WTC11 (cell line): ENCODE measurements around the gene MRPL46. TPM values are rescaled to one million over a fixed set of nuclear protein-coding genes. Genes with fewer than 3 reads are reported as not detected.

Experiments used
- ATAC-seq: fragments of 200-7000 bp; cut with Tn5 transposase; 2 replicates; pipeline ENCODE4 v1.10.0; 2021; ENCODE audit warnings: mild to moderate bottlenecking, moderate library complexity
- CTCF ChIA-PET: fragments of 300-600 bp; sonication (Branson Sonifier 250); formaldehyde crosslinking; loops from one replicate; lab custom pipeline; 2021; ENCODE audit warnings: antibody characterized with exemption; lab: Charles Lee
- POLR2A ChIA-PET: fragments of 350-600 bp; sonication (Branson Sonifier 250); formaldehyde crosslinking; loops from one replicate; lab custom pipeline; 2021; ENCODE audit warnings: antibody characterized with exemption; lab: Charles Lee
- DNase-seq: peaks from one replicate; pipeline ENCODE4 v3.0.0; 2021; ENCODE audit warnings: low spot score
- H3K27ac Mint-ChIP-seq: 2 replicates; pipeline ENCODE4 v1.8.0; 2021; ENCODE audit warnings: mixed read lengths
- H3K27me3 Mint-ChIP-seq: 2 replicates; pipeline ENCODE4 v1.8.0; 2021; ENCODE audit warnings: low read depth, mild to moderate bottlenecking, moderate library complexity, mixed read lengths
- H3K36me3 Mint-ChIP-seq: 2 replicates; pipeline ENCODE4 v1.8.0; 2021; ENCODE audit warnings: mixed read lengths
- H3K4me1 Mint-ChIP-seq: 2 replicates; pipeline ENCODE4 v1.8.0; 2022; ENCODE audit warnings: mixed read lengths
- H3K4me3 Mint-ChIP-seq: 2 replicates; pipeline ENCODE4 v1.8.0; 2021; ENCODE audit warnings: mild to moderate bottlenecking, moderate library complexity, mixed read lengths
- H3K9me3 Mint-ChIP-seq: 2 replicates; pipeline ENCODE4 v1.8.0; 2021; ENCODE audit warnings: mixed read lengths
- FOXJ3 ChIP-seq: sonication (generic); formaldehyde crosslinking; IDR thresholded peaks from 2 replicates; pipeline ENCODE4 v1.9.0; 2021; ENCODE audit warnings: missing genetic modification reagents, mild to moderate bottlenecking, borderline replicate concordance
- FOXK1 ChIP-seq: sonication (generic); formaldehyde crosslinking; IDR thresholded peaks from 2 replicates; pipeline ENCODE4 v1.8.0; 2022; ENCODE audit warnings: mild to moderate bottlenecking, moderate library complexity, missing genetic modification reagents
- FOXP1 ChIP-seq: sonication (generic); formaldehyde crosslinking; IDR thresholded peaks from 2 replicates; pipeline ENCODE4 v1.8.0; 2022; ENCODE audit warnings: missing genetic modification reagents, mild to moderate bottlenecking, moderate library complexity, borderline replicate concordance
- KAT7 ChIP-seq: sonication (generic); formaldehyde crosslinking; IDR thresholded peaks from 2 replicates; pipeline ENCODE4 v1.8.1; 2023; ENCODE audit warnings: missing genetic modification reagents, mild to moderate bottlenecking, borderline replicate concordance
- SOX15 ChIP-seq: fragments of 250-450 bp; sonication (Bioruptor Pico); IDR thresholded peaks from 2 replicates; pipeline ENCODE4 v1.9.0; 2021; ENCODE audit warnings: mild to moderate bottlenecking
- ZNF423 ChIP-seq: fragments of 250-450 bp; sonication (Bioruptor Pico); IDR thresholded peaks from 2 replicates; pipeline ENCODE4 v2.1.2; 2022; ENCODE audit warnings: mild to moderate bottlenecking, moderate library complexity
- total RNA-seq: library from RNA; stranded (reverse); gene quantifications from 3 replicates; pipeline ENCODE4 v1.2.3, GENCODE V29; 2021
- TF ChIP-seq, protein P1 (sequence below): sonication (generic); formaldehyde crosslinking; IDR thresholded peaks from 2 replicates; pipeline ENCODE4 v1.8.1; 2023; ENCODE audit warnings: mild to moderate bottlenecking, missing genetic modification reagents, borderline replicate concordance
- TF ChIP-seq, protein P2 (sequence below): sonication (generic); formaldehyde crosslinking; conservative IDR thresholded peaks from 2 replicates; pipeline ENCODE4 v1.8.1; 2023; ENCODE audit warnings: mild to moderate bottlenecking, low read depth, missing genetic modification reagents, moderate library complexity
- TF ChIP-seq, protein P3 (sequence below): sonication (generic); formaldehyde crosslinking; IDR thresholded peaks from 2 replicates; pipeline ENCODE4 v1.8.0; 2022; ENCODE audit warnings: missing genetic modification reagents
- TF ChIP-seq, protein P4 (sequence below): sonication (generic); formaldehyde crosslinking; IDR thresholded peaks from 2 replicates; pipeline ENCODE4 v1.8.0; 2023; ENCODE audit warnings: missing genetic modification reagents

Gene MRPL46
- total RNA-seq, 1 experiment from 2014 or later = 26.8 TPM

DNA sequence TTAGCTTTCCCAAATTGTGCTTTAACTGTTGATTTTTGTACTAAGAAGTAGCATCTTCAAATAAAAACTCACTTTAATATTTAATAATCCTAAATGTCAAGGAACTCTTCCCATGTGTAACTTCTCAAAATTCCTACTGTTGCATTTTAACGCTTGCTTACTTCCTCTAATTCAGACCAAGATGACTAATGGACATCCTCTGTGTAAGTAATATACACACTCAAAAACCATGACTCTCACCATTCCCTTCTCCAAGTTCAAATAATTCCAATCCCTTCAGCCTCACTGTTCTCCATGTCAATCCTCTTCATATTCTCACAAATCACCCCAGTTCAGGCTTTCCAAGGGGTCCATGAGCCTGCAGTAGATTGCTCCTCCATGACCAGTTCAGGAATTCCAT, 13.0 kb downstream of the MRPL46 start:
- ChIA-PET POLR2A (interaction anchor here (0.6 kb wide), 1 partner anchor 82 kb away, joined by 6 read pairs; no protein-coding TSS in a partner anchor), CTCF (interaction anchor here (0.9 to 4.3 kb wide), 15 partner anchors 13 to 236 kb away, joined by 3 to 21 read pairs (median 4); partner anchors contain the start of genes MRPL46, MRPS11 and NTRK3)
- DNase-seq (no peak), ATAC-seq (no peak)
- Mint-ChIP-seq H3K4me3 (no peak overlapping the region), H3K4me1 (peaks cover 7% of the 10 kb centered on the region), H3K27ac (no peak overlapping the region)
- TF ChIP-seq FOXP1 (CRISPR knock-in tag) = no peak
- TF ChIP-seq, all 79 proteins: peak for 0
- H3K36me3 Mint-ChIP-seq = peaks cover under 1% of the 10 kb centered on the region; the same call in 1 of the 2 replicates
- peaks cover 9% of the 10 kb centered on the region for H3K27me3 Mint-ChIP-seq
- H3K9me3 Mint-ChIP-seq = no peaks in the 10 kb centered on the region

DNA sequence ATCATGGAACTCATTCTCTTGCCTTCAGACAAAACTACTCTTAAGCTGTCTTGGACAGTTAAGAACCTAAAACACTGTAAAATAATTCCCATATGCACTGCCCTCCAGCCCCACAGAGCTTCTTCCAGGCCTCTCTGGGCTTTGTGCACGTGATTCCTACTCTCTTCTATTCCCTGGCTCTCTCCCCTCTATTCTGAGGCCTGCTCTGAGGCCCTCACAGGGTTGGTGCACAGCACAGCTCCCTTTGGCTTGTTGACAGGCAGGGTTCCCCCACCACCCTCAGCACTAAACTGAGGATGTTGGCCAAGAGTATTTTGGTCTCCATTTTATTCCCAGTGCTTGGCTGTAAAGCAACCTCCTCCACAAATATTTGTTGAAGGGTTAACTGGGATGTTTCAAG, 13.5 kb downstream of the MRPL46 start:
- DNase-seq (no peak), ATAC-seq (no peak)
- H3K27me3 Mint-ChIP-seq = peaks cover 9% of the 10 kb centered on the region
- ChIA-PET POLR2A (no interaction called here), CTCF (interaction anchor here (4.3 kb wide), 1 partner anchor 122 kb away, joined by 21 read pairs; no protein-coding TSS in a partner anchor)
- TF ChIP-seq KAT7 (CRISPR knock-in tag) (no peak), FOXJ3 (CRISPR knock-in tag) (no peak), ZNF423 (CRISPR knock-in tag) (no peak), FOXK1 (CRISPR knock-in tag) (no peak), SOX15 (no peak)
- TF ChIP-seq, protein P1, sequence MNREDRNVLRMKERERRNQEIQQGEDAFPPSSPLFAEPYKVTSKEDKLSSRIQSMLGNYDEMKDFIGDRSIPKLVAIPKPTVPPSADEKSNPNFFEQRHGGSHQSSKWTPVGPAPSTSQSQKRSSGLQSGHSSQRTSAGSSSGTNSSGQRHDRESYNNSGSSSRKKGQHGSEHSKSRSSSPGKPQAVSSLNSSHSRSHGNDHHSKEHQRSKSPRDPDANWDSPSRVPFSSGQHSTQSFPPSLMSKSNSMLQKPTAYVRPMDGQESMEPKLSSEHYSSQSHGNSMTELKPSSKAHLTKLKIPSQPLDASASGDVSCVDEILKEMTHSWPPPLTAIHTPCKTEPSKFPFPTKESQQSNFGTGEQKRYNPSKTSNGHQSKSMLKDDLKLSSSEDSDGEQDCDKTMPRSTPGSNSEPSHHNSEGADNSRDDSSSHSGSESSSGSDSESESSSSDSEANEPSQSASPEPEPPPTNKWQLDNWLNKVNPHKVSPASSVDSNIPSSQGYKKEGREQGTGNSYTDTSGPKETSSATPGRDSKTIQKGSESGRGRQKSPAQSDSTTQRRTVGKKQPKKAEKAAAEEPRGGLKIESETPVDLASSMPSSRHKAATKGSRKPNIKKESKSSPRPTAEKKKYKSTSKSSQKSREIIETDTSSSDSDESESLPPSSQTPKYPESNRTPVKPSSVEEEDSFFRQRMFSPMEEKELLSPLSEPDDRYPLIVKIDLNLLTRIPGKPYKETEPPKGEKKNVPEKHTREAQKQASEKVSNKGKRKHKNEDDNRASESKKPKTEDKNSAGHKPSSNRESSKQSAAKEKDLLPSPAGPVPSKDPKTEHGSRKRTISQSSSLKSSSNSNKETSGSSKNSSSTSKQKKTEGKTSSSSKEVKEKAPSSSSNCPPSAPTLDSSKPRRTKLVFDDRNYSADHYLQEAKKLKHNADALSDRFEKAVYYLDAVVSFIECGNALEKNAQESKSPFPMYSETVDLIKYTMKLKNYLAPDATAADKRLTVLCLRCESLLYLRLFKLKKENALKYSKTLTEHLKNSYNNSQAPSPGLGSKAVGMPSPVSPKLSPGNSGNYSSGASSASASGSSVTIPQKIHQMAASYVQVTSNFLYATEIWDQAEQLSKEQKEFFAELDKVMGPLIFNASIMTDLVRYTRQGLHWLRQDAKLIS (CRISPR knock-in tag) = no peak
- TF ChIP-seq, protein P2, sequence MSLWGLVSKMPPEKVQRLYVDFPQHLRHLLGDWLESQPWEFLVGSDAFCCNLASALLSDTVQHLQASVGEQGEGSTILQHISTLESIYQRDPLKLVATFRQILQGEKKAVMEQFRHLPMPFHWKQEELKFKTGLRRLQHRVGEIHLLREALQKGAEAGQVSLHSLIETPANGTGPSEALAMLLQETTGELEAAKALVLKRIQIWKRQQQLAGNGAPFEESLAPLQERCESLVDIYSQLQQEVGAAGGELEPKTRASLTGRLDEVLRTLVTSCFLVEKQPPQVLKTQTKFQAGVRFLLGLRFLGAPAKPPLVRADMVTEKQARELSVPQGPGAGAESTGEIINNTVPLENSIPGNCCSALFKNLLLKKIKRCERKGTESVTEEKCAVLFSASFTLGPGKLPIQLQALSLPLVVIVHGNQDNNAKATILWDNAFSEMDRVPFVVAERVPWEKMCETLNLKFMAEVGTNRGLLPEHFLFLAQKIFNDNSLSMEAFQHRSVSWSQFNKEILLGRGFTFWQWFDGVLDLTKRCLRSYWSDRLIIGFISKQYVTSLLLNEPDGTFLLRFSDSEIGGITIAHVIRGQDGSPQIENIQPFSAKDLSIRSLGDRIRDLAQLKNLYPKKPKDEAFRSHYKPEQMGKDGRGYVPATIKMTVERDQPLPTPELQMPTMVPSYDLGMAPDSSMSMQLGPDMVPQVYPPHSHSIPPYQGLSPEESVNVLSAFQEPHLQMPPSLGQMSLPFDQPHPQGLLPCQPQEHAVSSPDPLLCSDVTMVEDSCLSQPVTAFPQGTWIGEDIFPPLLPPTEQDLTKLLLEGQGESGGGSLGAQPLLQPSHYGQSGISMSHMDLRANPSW (CRISPR knock-in tag) = no peak
- TF ChIP-seq, protein P3, sequence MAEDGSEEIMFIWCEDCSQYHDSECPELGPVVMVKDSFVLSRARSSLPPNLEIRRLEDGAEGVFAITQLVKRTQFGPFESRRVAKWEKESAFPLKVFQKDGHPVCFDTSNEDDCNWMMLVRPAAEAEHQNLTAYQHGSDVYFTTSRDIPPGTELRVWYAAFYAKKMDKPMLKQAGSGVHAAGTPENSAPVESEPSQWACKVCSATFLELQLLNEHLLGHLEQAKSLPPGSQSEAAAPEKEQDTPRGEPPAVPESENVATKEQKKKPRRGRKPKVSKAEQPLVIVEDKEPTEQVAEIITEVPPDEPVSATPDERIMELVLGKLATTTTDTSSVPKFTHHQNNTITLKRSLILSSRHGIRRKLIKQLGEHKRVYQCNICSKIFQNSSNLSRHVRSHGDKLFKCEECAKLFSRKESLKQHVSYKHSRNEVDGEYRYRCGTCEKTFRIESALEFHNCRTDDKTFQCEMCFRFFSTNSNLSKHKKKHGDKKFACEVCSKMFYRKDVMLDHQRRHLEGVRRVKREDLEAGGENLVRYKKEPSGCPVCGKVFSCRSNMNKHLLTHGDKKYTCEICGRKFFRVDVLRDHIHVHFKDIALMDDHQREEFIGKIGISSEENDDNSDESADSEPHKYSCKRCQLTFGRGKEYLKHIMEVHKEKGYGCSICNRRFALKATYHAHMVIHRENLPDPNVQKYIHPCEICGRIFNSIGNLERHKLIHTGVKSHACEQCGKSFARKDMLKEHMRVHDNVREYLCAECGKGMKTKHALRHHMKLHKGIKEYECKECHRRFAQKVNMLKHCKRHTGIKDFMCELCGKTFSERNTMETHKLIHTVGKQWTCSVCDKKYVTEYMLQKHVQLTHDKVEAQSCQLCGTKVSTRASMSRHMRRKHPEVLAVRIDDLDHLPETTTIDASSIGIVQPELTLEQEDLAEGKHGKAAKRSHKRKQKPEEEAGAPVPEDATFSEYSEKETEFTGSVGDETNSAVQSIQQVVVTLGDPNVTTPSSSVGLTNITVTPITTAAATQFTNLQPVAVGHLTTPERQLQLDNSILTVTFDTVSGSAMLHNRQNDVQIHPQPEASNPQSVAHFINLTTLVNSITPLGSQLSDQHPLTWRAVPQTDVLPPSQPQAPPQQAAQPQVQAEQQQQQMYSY = no peak
- TF ChIP-seq, protein P4, sequence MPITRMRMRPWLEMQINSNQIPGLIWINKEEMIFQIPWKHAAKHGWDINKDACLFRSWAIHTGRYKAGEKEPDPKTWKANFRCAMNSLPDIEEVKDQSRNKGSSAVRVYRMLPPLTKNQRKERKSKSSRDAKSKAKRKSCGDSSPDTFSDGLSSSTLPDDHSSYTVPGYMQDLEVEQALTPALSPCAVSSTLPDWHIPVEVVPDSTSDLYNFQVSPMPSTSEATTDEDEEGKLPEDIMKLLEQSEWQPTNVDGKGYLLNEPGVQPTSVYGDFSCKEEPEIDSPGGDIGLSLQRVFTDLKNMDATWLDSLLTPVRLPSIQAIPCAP (CRISPR knock-in tag) = no peak
- peaks cover 7% of the 10 kb centered on the region for H3K4me1 Mint-ChIP-seq
- H3K4me3 Mint-ChIP-seq = no peak overlapping the region
- no peak overlapping the region for H3K27ac Mint-ChIP-seq
- no peaks in the 10 kb centered on the region for H3K9me3 Mint-ChIP-seq
- H3K36me3 Mint-ChIP-seq = no peaks in the 10 kb centered on the region
